ENCODE results near the gene ATG2B. TPM values are rescaled to one million over a fixed set of nuclear protein-coding genes. Genes with fewer than 3 reads are reported as not detected.
"Not testable (repeated sequence)": the region's sequence is repeated elsewhere in the genome, so short reads cannot be mapped to it uniquely, and the experiment has no call there.

Gene ATG2B
- total RNA-seq, 1 experiment from 2014 or later: 11.6 TPM

GRCh38 chr14:96349286-96350075 is 13.7 kb downstream of the ATG2B start:
- Histone ChIP-seq H3K9me2 (replicated peaks; ENCODE audit: low read length) (no peaks in the 10 kb centered on the region), H2AFZ (ENCODE audit: low read length) (no peak overlapping the region), H3F3A (ENCODE audit: low read length, unreplicated experiment) (no peaks in the 10 kb centered on the region), H3K27ac (ENCODE audit: low read length) (no peak overlapping the region), H3K9ac (ENCODE audit: low read length) (no peak overlapping the region), H3K4me3 (ENCODE audit: low read length) (no peak overlapping the region), H3K4me2 (ENCODE audit: low read length) (no peak overlapping the region), H3K4me1 (ENCODE audit: insufficient read depth, low read length) (no peaks in the 10 kb centered on the region), H3K36me3 (ENCODE audit: low read depth, low read length) (no peaks in the 10 kb centered on the region), H3K9me3 (ENCODE audit: low read length) (no peaks in the 10 kb centered on the region), H3K79me2 (ENCODE audit: low read length) (no peaks in the 10 kb centered on the region), H3K27me3 (ENCODE audit: low read length) (no peaks in the 10 kb centered on the region), H4K20me1 (ENCODE audit: low read length) (no peaks in the 10 kb centered on the region)
- ChIA-PET CTCF (interaction anchor here (0.6 kb wide), 1 partner anchor 62 kb away, joined by 4 read pairs; no protein-coding TSS in a partner anchor), POLR2A (ENCODE audit: unreplicated experiment) (no interaction called here)
- BruUV-seq (replicated peaks): no TSS peak
- intact Hi-C loops (cut with micrococcal nuclease): no loop called here
- ATAC-seq: no peak
- no peak for DNase-seq
- no peak for TF ChIP-seq EZH2phosphoT487 (IDR thresholded peaks at IDR 0.05; ENCODE audit: borderline replicate concordance, low read length)
- no peak for TF ChIP-seq CTCF (conservative IDR thresholded peaks at IDR 0.05; ENCODE audit: low read depth, low read length)
- TF ChIP-seq EZH2 (IDR thresholded peaks at IDR 0.05; ENCODE audit: low read length, unreplicated experiment): no peak

- BruUV-seq (replicated peaks); H3K9ac ChIP-seq (ENCODE audit: low read length); POLR2A ChIA-PET (ENCODE audit: unreplicated experiment); H4K20me1 ChIP-seq (ENCODE audit: low read length); H3F3A ChIP-seq (ENCODE audit: low read length, unreplicated experiment); H3K79me2 ChIP-seq (ENCODE audit: low read length); H3K9me3 ChIP-seq (ENCODE audit: low read length); DNase-seq; H3K4me2 ChIP-seq (ENCODE audit: low read length); intact Hi-C loops (cut with micrococcal nuclease); H3K36me3 ChIP-seq (ENCODE audit: low read depth, low read length); H3K27me3 ChIP-seq (ENCODE audit: low read length); ATAC-seq; H3K4me3 ChIP-seq (ENCODE audit: low read length); H3K27ac ChIP-seq (ENCODE audit: low read length); H3K4me1 ChIP-seq (ENCODE audit: insufficient read depth, low read length); H2AFZ ChIP-seq (ENCODE audit: low read length); H3K9me2 ChIP-seq (replicated peaks; ENCODE audit: low read length); CTCF ChIA-PET: not testable (repeated sequence)
Measured at GRCh38 chr14:96347957-96348356, 15.2 kb downstream of the ATG2B start.

- Histone ChIP-seq H3K9me3 (ENCODE audit: low read length) (no peaks in the 10 kb centered on the region), H3K4me2 (ENCODE audit: low read length) (no peak overlapping the region), H3K27ac (ENCODE audit: low read length) (no peak overlapping the region), H3K36me3 (ENCODE audit: low read depth, low read length) (no peaks in the 10 kb centered on the region), H3K9ac (ENCODE audit: low read length) (no peak overlapping the region), H3K27me3 (ENCODE audit: low read length) (no peaks in the 10 kb centered on the region), H2AFZ (ENCODE audit: low read length) (no peak overlapping the region), H3K4me1 (ENCODE audit: insufficient read depth, low read length) (peaks cover 5% of the 10 kb centered on the region; the same call in 1 of the 2 replicates), H4K20me1 (ENCODE audit: low read length) (no peaks in the 10 kb centered on the region), H3K4me3 (ENCODE audit: low read length) (no peak overlapping the region), H3K9me2 (replicated peaks; ENCODE audit: low read length) (no peaks in the 10 kb centered on the region), H3F3A (ENCODE audit: low read length, unreplicated experiment) (no peaks in the 10 kb centered on the region), H3K79me2 (ENCODE audit: low read length) (no peaks in the 10 kb centered on the region)
- ChIA-PET CTCF (no interaction called here), POLR2A (ENCODE audit: unreplicated experiment) (no interaction called here)
- no peak for TF ChIP-seq EZH2phosphoT487 (IDR thresholded peaks at IDR 0.05; ENCODE audit: borderline replicate concordance, low read length)
- no peak for TF ChIP-seq CTCF (conservative IDR thresholded peaks at IDR 0.05; ENCODE audit: low read depth, low read length)
- no peak for TF ChIP-seq EZH2 (IDR thresholded peaks at IDR 0.05; ENCODE audit: low read length, unreplicated experiment)
- intact Hi-C loops (cut with micrococcal nuclease): no loop called here
- ATAC-seq: no peak
- no peak for DNase-seq
- no TSS peak for BruUV-seq (replicated peaks)
Measured at GRCh38 chr14:96345669-96346068, 17.5 kb downstream of the ATG2B start.
